Activated naive CD8-positive, alpha-beta T cell treated with anti-CD3 and anti-CD28 coated beads, Interleukin-2, amount 10 ng/mL, durations not matched to agents 7 days and 5 days (primary cell): ENCODE results near the gene ZNF391. TPM values are rescaled to one million over a fixed set of nuclear protein-coding genes. Genes with fewer than 3 reads are reported as not detected.

Source experiments
- ATAC-seq: fragments of 150-1000 bp; cut with Tn5 transposase; one replicate; pipeline ENCODE4 v1.10.0; 2021; ENCODE audit warnings: low read depth, moderate library complexity
- POLR2A ChIA-PET: fragments of 350-600 bp; sonication (Branson Sonifier 250); formaldehyde crosslinking; loops from one replicate; lab custom pipeline; 2021; ENCODE audit warnings: antibody characterized with exemption; lab: Charles Lee
- DNase-seq: peaks from one replicate; pipeline ENCODE4 v3.0.0; 2021
- H3K27ac Mint-ChIP-seq: one replicate; pipeline ENCODE4 v1.8.0; 2022; ENCODE audit warnings: mild to moderate bottlenecking, mixed read lengths
- H3K27me3 Mint-ChIP-seq: one replicate; pipeline ENCODE4 v1.8.0; 2022; ENCODE audit warnings: mild to moderate bottlenecking, moderate library complexity, mixed read lengths
- H3K36me3 Mint-ChIP-seq: one replicate; pipeline ENCODE4 v1.8.0; 2021; ENCODE audit warnings: mild to moderate bottlenecking, mixed read lengths
- H3K4me1 Mint-ChIP-seq: one replicate; pipeline ENCODE4 v1.8.0; 2021; ENCODE audit warnings: mixed read lengths
- H3K4me3 Mint-ChIP-seq: one replicate; pipeline ENCODE4 v1.8.0; 2022; ENCODE audit warnings: mild to moderate bottlenecking, moderate library complexity, mixed read lengths
- H3K9me3 Mint-ChIP-seq: one replicate; pipeline ENCODE4 v1.8.0; 2021; ENCODE audit warnings: mixed read lengths
- total RNA-seq, 2 experiments: library from RNA; stranded (reverse); gene quantifications; one replicate each; pipeline ENCODE4 v1.2.3, GENCODE V29; 2021

ZNF391 gene
- total RNA-seq, 2 experiments from 2014 or later, result 3.9 to 4.2 TPM

GRCh38 chr6:27433714-27434113 is 45.2 kb downstream of the ZNF391 start:
- no peak for ATAC-seq
- Mint-ChIP-seq H3K4me3 (no peak overlapping the region), H3K27ac (no peak overlapping the region), H3K36me3 (peaks cover 3% of the 10 kb centered on the region), H3K27me3 (no peaks in the 10 kb centered on the region), H3K9me3 (peaks cover 22% of the 10 kb centered on the region), H3K4me1 (peaks cover 2% of the 10 kb centered on the region)
- POLR2A ChIA-PET, result no interaction called here
- no peak for DNase-seq

DNA sequence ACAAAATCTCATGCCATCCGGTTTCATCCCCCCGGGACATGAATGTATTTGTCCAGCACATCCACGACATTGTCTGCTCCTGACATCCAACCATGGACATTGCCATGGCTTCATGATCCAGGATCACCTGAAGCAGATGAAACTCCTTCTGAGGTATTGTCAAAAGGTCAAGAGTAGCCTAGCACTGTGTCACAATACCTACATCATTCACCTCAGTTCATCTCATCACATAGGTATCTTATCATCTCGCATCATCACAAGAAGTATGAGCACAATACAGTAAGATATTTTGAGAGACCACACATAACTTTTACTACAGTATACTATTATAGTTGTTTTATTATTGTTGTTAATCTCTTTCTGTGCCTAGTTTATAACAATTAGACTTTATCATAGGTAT is 50.8 kb downstream of the ZNF391 start:
- Mint-ChIP-seq H3K36me3 (peaks cover 7% of the 10 kb centered on the region), H3K4me1 (no peaks in the 10 kb centered on the region), H3K4me3 (no peak overlapping the region), H3K27ac (no peak overlapping the region), H3K27me3 (no peaks in the 10 kb centered on the region), H3K9me3 (peaks cover 23% of the 10 kb centered on the region)
- ATAC-seq (no peak), DNase-seq (no peak)
- POLR2A ChIA-PET, result no interaction called here

GRCh38 chr6:27441001-27441400 is 52.4 kb downstream of the ZNF391 start:
- Mint-ChIP-seq H3K27ac (no peak overlapping the region), H3K36me3 (peaks cover 11% of the 10 kb centered on the region), H3K4me1 (no peaks in the 10 kb centered on the region), H3K27me3 (no peaks in the 10 kb centered on the region), H3K9me3 (peaks cover 18% of the 10 kb centered on the region), H3K4me3 (no peak overlapping the region)
- DNase-seq (no peak), ATAC-seq (no peak)
- POLR2A ChIA-PET, result no interaction called here

GRCh38 chr6:27442932-27443331 is 54.4 kb downstream of the ZNF391 start:
- Mint-ChIP-seq H3K27me3 (no peaks in the 10 kb centered on the region), H3K27ac (no peak overlapping the region), H3K4me1 (no peaks in the 10 kb centered on the region), H3K9me3 (peaks cover 19% of the 10 kb centered on the region), H3K36me3 (peaks cover 17% of the 10 kb centered on the region), H3K4me3 (no peak overlapping the region)
- DNase-seq (no peak), ATAC-seq (no peak)
- POLR2A ChIA-PET, result no interaction called here

DNA sequence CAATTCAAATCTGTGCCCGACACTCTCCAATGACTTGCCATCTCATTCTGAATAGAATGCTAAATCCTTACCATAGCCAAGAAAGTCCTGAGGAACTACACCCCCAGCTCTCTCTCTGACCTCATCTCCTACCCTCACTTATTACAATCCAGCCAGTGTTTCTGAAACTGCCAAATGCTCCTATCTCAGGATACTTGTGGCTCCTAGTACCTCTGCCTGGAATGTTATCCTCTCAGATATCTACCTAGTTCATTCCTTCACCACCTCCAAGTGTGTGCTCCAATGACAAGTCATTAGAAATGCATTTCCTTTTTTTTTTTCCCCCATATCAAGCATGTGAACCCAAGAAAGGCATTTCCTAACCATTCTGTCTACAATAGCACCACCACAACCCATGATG is 59.9 kb downstream of the ZNF391 start:
- Mint-ChIP-seq H3K4me1 (no peaks in the 10 kb centered on the region), H3K9me3 (peaks cover 46% of the 10 kb centered on the region), H3K27ac (no peak overlapping the region), H3K36me3 (peaks cover 54% of the 10 kb centered on the region), H3K4me3 (no peak overlapping the region), H3K27me3 (no peaks in the 10 kb centered on the region)
- DNase-seq (no peak), ATAC-seq (no peak)
- POLR2A ChIA-PET, result no interaction called here

DNA sequence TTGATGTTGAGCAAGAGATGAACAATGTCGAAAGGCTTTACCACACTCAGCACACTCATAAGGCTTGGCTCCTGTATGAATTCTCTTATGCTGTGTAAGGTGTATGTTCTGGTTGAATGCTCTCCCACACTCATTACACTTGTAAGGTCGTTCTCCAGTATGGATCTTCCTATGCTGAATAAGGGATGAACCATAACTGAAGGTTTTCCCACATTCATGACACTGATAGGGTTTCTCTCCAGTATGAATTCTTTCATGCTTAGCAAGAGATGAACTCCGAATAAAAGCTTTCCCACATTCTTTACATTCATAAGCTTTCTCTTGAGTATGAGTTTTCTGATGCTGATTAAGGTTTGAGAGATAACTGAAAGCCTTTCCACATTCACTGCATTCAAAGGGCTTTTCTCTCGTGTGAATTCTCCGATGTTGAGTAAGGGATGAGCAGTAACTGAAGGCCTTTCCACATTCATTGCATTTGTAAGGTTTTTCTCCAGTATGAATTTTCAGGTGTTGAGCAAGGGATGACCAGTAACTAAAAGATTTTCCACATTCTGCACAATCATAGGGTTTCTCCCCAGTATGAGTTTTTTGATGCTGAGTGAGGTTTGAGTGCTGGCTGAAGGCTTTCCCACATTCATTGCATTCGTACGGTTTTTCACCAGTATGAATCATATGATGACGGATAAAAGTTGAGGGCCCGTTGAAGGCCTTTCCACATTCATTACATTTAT is 63.3 kb downstream of the ZNF391 start:
- peaks cover 82% of the 10 kb centered on the region for H3K36me3 Mint-ChIP-seq
- H3K4me1 Mint-ChIP-seq, result no peaks in the 10 kb centered on the region
- H3K9me3 Mint-ChIP-seq, result peaks cover 64% of the 10 kb centered on the region
- H3K4me3 Mint-ChIP-seq, result no peak overlapping the region
- ATAC-seq, result no peak
- DNase-seq, result no peak
- H3K27me3 Mint-ChIP-seq, result no peaks in the 10 kb centered on the region
- POLR2A ChIA-PET, result no interaction called here
- no peak overlapping the region for H3K27ac Mint-ChIP-seq

- DNase-seq, result no peak
- ATAC-seq, result no peak
- POLR2A ChIA-PET, result no interaction called here
- no peak overlapping the region for H3K27ac Mint-ChIP-seq
- peaks cover 66% of the 10 kb centered on the region for H3K9me3 Mint-ChIP-seq
- no peak overlapping the region for H3K4me3 Mint-ChIP-seq
- no peaks in the 10 kb centered on the region for H3K4me1 Mint-ChIP-seq
- H3K36me3 Mint-ChIP-seq, result peaks cover 84% of the 10 kb centered on the region
- H3K27me3 Mint-ChIP-seq, result no peaks in the 10 kb centered on the region
Measured at GRCh38 chr6:27452496-27452897, 63.9 kb downstream of the ZNF391 start.

Other genes starting within 250 kb of the ZNF391 start
- gene PRSS16, start 141.1 kb upstream of the ZNF391 start, total RNA-seq, result 1 to 10 TPM in 1 of 2 experiments, under 1 TPM in 1; 0.86 to 1.4 TPM
- gene POM121L2, start 76.5 kb upstream of the ZNF391 start, total RNA-seq, result not detected
- 10 to 100 TPM; 13.1 to 14.1 TPM for gene ZNF184, start 84.3 kb downstream of the ZNF391 start, total RNA-seq